SK-N-SH treated with all-trans-retinoic acid at 6 μM for 48 hours (cell line): ENCODE measurements around the gene CPA2.

ENCODE experiments used
- GLIS3 ChIP-seq: fragments of 250-450 bp; sonication (Bioruptor Pico); IDR thresholded peaks from 2 replicates; pipeline ENCODE4 v1.5.0; 2020; ENCODE audit warnings: mild to moderate bottlenecking, moderate library complexity
- PPARA ChIP-seq: fragments of 250-450 bp; sonication (Bioruptor Pico); IDR thresholded peaks from 2 replicates; pipeline ENCODE4 v1.5.0; 2020; ENCODE audit warnings: mild to moderate bottlenecking, borderline replicate concordance
- RARB ChIP-seq: fragments of 250-450 bp; sonication (Bioruptor Pico); IDR thresholded peaks from 2 replicates; pipeline ENCODE4 v1.8.0; 2021; ENCODE audit warnings: mild to moderate bottlenecking, moderate library complexity
- ZNF565 ChIP-seq: fragments of 450-650 bp; formaldehyde crosslinking; conservative IDR thresholded peaks from 2 replicates; pipeline ENCODE4 v1.5.0; 2020; ENCODE audit warnings: low read depth, mild to moderate bottlenecking, moderate library complexity
- TF ChIP-seq, protein P1 (sequence below): fragments of 250-450 bp; sonication (Bioruptor Pico); IDR thresholded peaks from 2 replicates; pipeline ENCODE4 v1.5.1; 2021; ENCODE audit warnings: mild to moderate bottlenecking, moderate library complexity

DNA sequence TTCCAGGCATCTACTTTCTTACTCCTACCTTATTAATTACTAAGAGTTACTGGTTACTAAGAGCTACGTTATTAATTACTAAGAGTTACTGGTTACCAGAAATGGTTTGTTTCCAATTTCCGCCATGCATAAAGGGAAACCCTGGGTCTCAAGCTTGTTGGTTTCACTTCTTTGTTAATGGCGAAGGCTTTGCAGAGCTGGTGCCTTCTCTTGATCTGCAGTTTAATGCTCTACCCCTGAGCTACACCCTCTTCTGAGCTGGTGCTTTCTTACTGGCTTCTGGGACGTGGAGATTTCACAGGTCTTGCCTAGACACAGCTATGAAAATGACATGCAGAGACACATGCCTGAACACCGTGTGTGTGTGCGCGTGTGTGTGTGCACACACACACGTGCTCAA is 26.9 kb downstream of the CPA2 start:
- TF ChIP-seq RARB (no peak), PPARA (CRISPR knock-in tag) (no peak), GLIS3 (CRISPR knock-in tag) (no peak), ZNF565 (no peak)
- TF ChIP-seq, protein P1, sequence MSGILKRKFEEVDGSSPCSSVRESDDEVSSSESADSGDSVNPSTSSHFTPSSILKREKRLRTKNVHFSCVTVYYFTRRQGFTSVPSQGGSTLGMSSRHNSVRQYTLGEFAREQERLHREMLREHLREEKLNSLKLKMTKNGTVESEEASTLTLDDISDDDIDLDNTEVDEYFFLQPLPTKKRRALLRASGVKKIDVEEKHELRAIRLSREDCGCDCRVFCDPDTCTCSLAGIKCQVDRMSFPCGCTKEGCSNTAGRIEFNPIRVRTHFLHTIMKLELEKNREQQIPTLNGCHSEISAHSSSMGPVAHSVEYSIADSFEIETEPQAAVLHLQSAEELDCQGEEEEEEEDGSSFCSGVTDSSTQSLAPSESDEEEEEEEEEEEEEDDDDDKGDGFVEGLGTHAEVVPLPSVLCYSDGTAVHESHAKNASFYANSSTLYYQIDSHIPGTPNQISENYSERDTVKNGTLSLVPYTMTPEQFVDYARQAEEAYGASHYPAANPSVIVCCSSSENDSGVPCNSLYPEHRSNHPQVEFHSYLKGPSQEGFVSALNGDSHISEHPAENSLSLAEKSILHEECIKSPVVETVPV (CRISPR knock-in tag): no peak
